Spleen (tissue), 11 donors: ENCODE data around the gene ERGIC1. TPM values are rescaled to one million over a fixed set of nuclear protein-coding genes. Genes with fewer than 3 reads are reported as not detected.
A peak's percentile ranks its signal among the peaks of the same experiment; 100 is the strongest.

Experiments
- DNase-seq: peaks from one replicate; pipeline ENCODE4 v3.0.0-alpha.2; 2020
- H3K27ac ChIP-seq, 8 donors: fragments of 200-600 bp; sonication (generic) in 7 of 8; 1 replicate in 4 of 8; 2 replicates in 4 of 8; pipeline versions ENCODE4 v1.5.0 to v1.8.0; 2016 to 2021; ENCODE audit warnings: inconsistent platforms in 4 of 8, mild to moderate bottlenecking in 4 of 8, moderate library complexity in 1 of 8
- H3K27me3 ChIP-seq, 7 donors: fragments of 200-600 bp; sonication (generic) in 6 of 7; replicated peaks in 1 of 7; 1 replicate in 4 of 7; 2 replicates in 3 of 7; pipeline versions ENCODE4 v1.5.0 to v1.8.0; 2016 to 2021; ENCODE audit warnings: inconsistent platforms in 3 of 7, mild to moderate bottlenecking in 1 of 7
- H3K36me3 ChIP-seq, 6 donors: fragments of 200-600 bp; sonication (generic) in 5 of 6; 1 replicate in 4 of 6; 2 replicates in 2 of 6; pipeline versions ENCODE4 v1.5.0 to v1.8.0; 2016 to 2021; ENCODE audit warnings: inconsistent platforms in 2 of 6
- H3K4me1 ChIP-seq, 6 donors: fragments of 200-600 bp; sonication (generic) in 5 of 6; 1 replicate in 3 of 6; 2 replicates in 3 of 6; pipeline versions ENCODE4 v1.5.0 to v1.8.0; 2016 to 2021; ENCODE audit warnings: inconsistent platforms in 3 of 6
- H3K4me3 ChIP-seq, 8 donors: fragments of 200-600 bp; sonication (generic) in 7 of 8; 1 replicate in 4 of 8; 2 replicates in 4 of 8; pipeline versions ENCODE4 v1.5.0 to v1.8.0; 2016 to 2021; ENCODE audit warnings: inconsistent platforms in 4 of 8, mild to moderate bottlenecking in 4 of 8, moderate library complexity in 2 of 8
- H3K9me3 ChIP-seq, 8 donors: fragments of 200-600 bp; sonication (generic) in 7 of 8; 1 replicate in 4 of 8; 2 replicates in 4 of 8; pipeline versions ENCODE4 v1.5.0 to v1.8.0; 2016 to 2021; ENCODE audit warnings: inconsistent platforms in 4 of 8
- CTCF ChIP-seq, 11 experiments: fragments of 200-600 bp in 7 of 11; fragments of 450-650 bp in 4 of 11; sonication (generic) in 4 of 11; IDR thresholded peaks in 8 of 11; conservative IDR thresholded peaks in 3 of 11; 1 replicate in 7 of 11; 2 replicates in 4 of 11; pipeline versions ENCODE4 v1.4.0 to v1.8.0; 2016 to 2021; ENCODE audit warnings: antibody characterized with exemption in 11 of 11, inconsistent platforms in 4 of 11, mild to moderate bottlenecking in 1 of 11
- POLR2A ChIP-seq, 3 donors: fragments of 450-650 bp; IDR thresholded peaks; one replicate each; pipeline ENCODE4 v1.5.1; 2017; ENCODE audit warnings: antibody characterized with exemption in 3 of 3, mild to moderate bottlenecking in 1 of 3
- POLR2AphosphoS5 ChIP-seq, 3 donors: sonication (generic); formaldehyde crosslinking; IDR thresholded peaks; one replicate each; pipeline ENCODE4 v1.5.1; 2017; ENCODE audit warnings: antibody characterized with exemption in 3 of 3
- WGBS, 5 donors: extraction: QIAGEN DNeasy Blood & Tissue Kit in 3 of 5; methylation state at CpG; one replicate each; pipeline versions ENCODE4 v1.1.5 to v1.1.7; 2013 to 2018; 5-methylcytosine and 5-hydroxymethylcytosine counted together
- intact Hi-C: fragments of 100-400 bp; cut with DNase I; formaldehyde crosslinking; loops from one replicate; pipeline ENCODE4 v1.15.0; 2023; ENCODE audit warnings: low total_unique reads
- polyA plus RNA-seq, 3 donors: library from polyadenylated mRNA; stranded (reverse); fragments of 200-250 nt; gene quantifications; one replicate each; pipeline ENCODE4 v1.2.1, GENCODE V29; 2013
- total RNA-seq, 7 donors: library from RNA; depleted of rRNA in 3 of 7; stranded (reverse); fragments of >200 nt in 3 of 7; fragmentation: NEBNext Ultra II Directional in 4 of 7; extraction: Animal tissue kit (Norgen Biotek cat#: 25700) in 4 of 7; gene quantifications; one replicate each; pipeline versions ENCODE4 v1.1.0 to v1.2.1, GENCODE V29; 2016 to 2021
- donor health status: healthy with polysubstance abuse.
- donor health status: DM: no; HTN: no; CAD: no; lungs with moderate emphysema.
- donor health status: DM: no; HTN: no; CAD: no.
- donor health status: Bipolar disorder and iron deficiency.
- donor health status: healthy.
- donor health status: DM: no; HTN: no; CAD: no.
- donor health status: DM: yes; HTN: yes; CAD: no.

Gene ERGIC1
- total and polyA plus RNA-seq, 10 donors = 36.9 to 166 (median 125) TPM

GRCh38 chr5:172816925-172817562 lies 17.0 kb upstream of the ERGIC1 start:
- no peaks in the 10 kb centered on the region for H3K27me3 ChIP-seq
- H3K4me1 ChIP-seq = peaks cover 0 to 45% (median 7%) of the 10 kb centered on the region in 6 donors
- no peak for DNase-seq
- no peaks in the 10 kb centered on the region for H3K36me3 ChIP-seq
- H3K27ac ChIP-seq = peak overlapping the region in 2 of 8 donors; percentile 31 to 64
- intact Hi-C loops = no loop called here
- no peaks in the 10 kb centered on the region for H3K9me3 ChIP-seq
- no peak overlapping the region for H3K4me3 ChIP-seq
- TF ChIP-seq POLR2AphosphoS5 (IDR thresholded peaks at IDR 0.05) = no peak
- TF ChIP-seq CTCF (IDR thresholded peaks at IDR 0.05 in 8 of 11, conservative IDR thresholded peaks at IDR 0.05 in 3 of 11) = no peak
- no peak for TF ChIP-seq POLR2A (IDR thresholded peaks at IDR 0.05)
- 59 to 77% (median 71%) methylated on average over 5 of the region's 5 CpGs for WGBS, 5 donors

GRCh38 chr5:172817664-172818063 lies 16.4 kb upstream of the ERGIC1 start:
- Histone ChIP-seq H3K4me1 (peaks cover 0 to 45% (median 7%) of the 10 kb centered on the region in 6 donors), H3K9me3 (no peaks in the 10 kb centered on the region), H3K4me3 (no peak overlapping the region), H3K36me3 (no peaks in the 10 kb centered on the region), H3K27me3 (no peaks in the 10 kb centered on the region), H3K27ac (peak overlapping the region in 5 of 8 donors; percentile 2 to 64 (median 19))
- 68 to 82% (median 75%) methylated on average over 7 of the region's 7 CpGs for WGBS, 5 donors
- no peak for DNase-seq
- TF ChIP-seq POLR2AphosphoS5 (IDR thresholded peaks at IDR 0.05) (no peak), POLR2A (IDR thresholded peaks at IDR 0.05) (no peak), CTCF (IDR thresholded peaks at IDR 0.05 in 8 of 11, conservative IDR thresholded peaks at IDR 0.05 in 3 of 11) (no peak)
- intact Hi-C loops = no loop called here

DNA sequence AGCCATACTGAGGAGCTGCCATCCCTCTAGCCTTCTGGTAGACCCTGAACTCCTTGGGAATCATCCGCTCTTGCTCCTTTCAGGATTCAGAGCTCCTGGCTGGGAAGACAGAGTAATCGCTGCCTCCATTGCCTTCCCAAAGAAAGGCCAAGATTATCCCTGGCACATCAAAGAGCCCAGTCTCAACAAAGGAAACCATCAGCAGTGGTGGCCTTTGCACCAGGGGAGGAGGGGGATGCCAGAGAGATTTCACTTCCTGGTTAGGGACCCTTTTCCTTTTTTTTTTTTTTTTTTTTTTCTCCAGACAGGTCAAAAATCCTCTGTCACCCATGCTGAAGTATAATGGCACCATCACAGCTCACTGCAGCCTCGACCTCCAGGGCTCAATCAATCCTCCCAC lies 16.0 kb upstream of the ERGIC1 start:
- no peaks in the 10 kb centered on the region for H3K36me3 ChIP-seq
- peaks cover 0 to 45% (median 7%) of the 10 kb centered on the region in 6 donors for H3K4me1 ChIP-seq
- peak overlapping the region in 5 of 8 donors; percentile 2 to 64 (median 19) for H3K27ac ChIP-seq
- no peaks in the 10 kb centered on the region for H3K27me3 ChIP-seq
- no peak for TF ChIP-seq POLR2AphosphoS5 (IDR thresholded peaks at IDR 0.05)
- TF ChIP-seq POLR2A (IDR thresholded peaks at IDR 0.05) = no peak
- no peak for TF ChIP-seq CTCF (IDR thresholded peaks at IDR 0.05 in 8 of 11, conservative IDR thresholded peaks at IDR 0.05 in 3 of 11)
- intact Hi-C loops = no loop called here
- DNase-seq = no peak
- no peaks in the 10 kb centered on the region for H3K9me3 ChIP-seq
- WGBS, 5 donors = 79 to 91% (median 86%) methylated on average over 3 of the region's 3 CpGs
- H3K4me3 ChIP-seq = no peak overlapping the region

GRCh38 chr5:172819569-172819968 lies 14.5 kb upstream of the ERGIC1 start:
- H3K9me3 ChIP-seq = no peaks in the 10 kb centered on the region
- WGBS, 5 donors = 72 to 90% (median 86%) methylated on average over 3 of the region's 3 CpGs
- H3K27me3 ChIP-seq = no peaks in the 10 kb centered on the region
- H3K4me3 ChIP-seq = no peak overlapping the region
- no peaks in the 10 kb centered on the region for H3K36me3 ChIP-seq
- H3K4me1 ChIP-seq = peaks cover 0 to 45% (median 7%) of the 10 kb centered on the region in 6 donors
- intact Hi-C loops = no loop called here
- DNase-seq = no peak
- H3K27ac ChIP-seq = peak overlapping the region in 2 of 8 donors; percentile 8 to 45
- TF ChIP-seq POLR2AphosphoS5 (IDR thresholded peaks at IDR 0.05) (no peak), CTCF (IDR thresholded peaks at IDR 0.05 in 8 of 11, conservative IDR thresholded peaks at IDR 0.05 in 3 of 11) (no peak), POLR2A (IDR thresholded peaks at IDR 0.05) (no peak)
